GM18526 (cell line): Measurements from ENCODE around the gene PCDH8.

ENCODE experiments used
- POLR2A ChIP-seq: IDR thresholded peaks from 3 replicates; pipeline ENCODE4 v1.6.1; 2011; ENCODE audit not compliant: insufficient read length; ENCODE audit errors: extremely low read depth

Gene PCDH8

DNA sequence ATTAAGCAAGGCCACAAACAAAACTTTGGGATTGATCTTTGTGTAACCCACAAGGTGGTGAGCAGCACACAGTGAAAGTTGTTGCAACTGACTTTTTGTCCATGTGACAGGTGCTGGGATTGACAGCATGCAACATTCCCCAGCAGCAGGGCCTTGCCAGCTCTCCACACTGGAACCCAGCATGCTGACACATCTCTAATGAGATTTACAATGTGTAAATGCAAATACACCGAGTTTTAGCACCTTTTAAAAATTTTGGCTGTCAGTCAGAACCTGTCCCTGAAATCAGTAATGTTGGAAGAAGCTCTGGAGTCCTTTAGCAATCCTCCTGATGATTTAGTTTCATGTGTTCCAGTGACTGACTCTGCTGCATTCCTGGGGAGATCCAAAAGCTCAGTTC, 16.5 kb upstream of the PCDH8 start:
- TF ChIP-seq POLR2A, result no peak

DNA sequence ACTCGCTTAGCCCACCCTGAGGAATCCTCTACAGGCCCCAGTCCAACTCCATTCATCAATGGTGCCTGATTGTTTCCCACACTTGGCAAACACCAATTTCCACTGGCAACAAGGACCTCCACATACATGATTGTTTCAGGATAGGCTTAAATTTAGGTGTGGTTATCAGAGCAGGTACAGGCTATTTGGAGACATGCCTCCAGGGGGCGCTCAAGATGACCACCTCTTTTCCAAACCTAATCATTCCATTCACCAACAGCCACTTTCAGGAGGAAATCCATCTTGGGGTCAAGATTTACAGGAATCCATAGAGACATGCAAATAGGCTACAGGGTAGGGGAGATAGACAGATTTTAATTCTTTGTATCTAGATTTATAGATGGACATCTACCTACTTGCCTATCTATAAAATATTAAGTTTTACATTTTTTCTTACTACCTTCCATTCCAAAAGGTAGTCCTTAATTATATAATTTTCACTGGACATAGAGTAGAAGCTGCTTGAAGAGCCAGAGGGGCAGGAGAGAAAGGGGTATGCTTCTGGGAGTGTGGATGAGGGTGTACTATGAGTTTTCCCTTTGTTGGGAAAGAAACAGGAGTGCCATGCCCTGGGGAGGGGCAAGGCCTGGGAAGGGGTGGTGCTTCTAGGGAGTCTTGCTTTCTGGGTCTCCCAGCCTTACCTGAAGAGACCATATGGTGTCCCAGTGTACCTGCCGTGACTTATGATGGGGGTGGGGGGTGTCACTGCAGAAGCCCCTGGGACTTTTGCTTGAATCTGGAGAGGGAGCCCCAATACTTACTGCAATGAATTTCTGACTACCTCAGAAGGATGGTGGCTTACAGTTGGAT, 14.1 kb upstream of the PCDH8 start:
- TF ChIP-seq POLR2A, result no peak

DNA sequence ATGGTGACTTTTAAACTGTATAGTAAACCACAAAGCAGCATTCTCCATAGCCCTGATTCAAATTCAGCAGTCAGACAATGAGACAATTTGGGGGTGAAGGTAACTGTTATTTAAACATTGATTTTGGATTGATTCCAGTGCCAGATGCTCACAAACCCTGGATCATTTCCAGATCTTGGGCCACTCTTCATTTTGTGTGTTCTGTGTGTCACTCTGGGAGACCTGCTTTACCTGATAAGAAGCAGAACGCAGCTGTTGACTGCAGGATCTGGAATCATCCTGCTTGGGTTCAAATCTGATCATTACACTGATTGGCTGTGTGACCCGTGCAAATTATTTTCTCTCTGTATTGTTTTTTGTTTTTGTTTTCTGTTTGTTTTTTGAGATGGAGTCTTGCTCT, 4.0 kb upstream of the PCDH8 start:
- TF ChIP-seq POLR2A, result no peak

- TF ChIP-seq POLR2A, result no peak
These were observed 2.9 kb upstream of the PCDH8 start for GRCh38 chr13:52851137-52851962.

GRCh38 chr13:52850396-52851136, 2.1 kb upstream of the PCDH8 start:
- TF ChIP-seq POLR2A, result no peak

- TF ChIP-seq POLR2A, result no peak
These were observed 1.6 kb upstream of the PCDH8 start for GRCh38 chr13:52850072-52850395.

- no peak for TF ChIP-seq POLR2A
These were observed 1.0 kb upstream of the PCDH8 start for GRCh38 chr13:52849291-52850071.

- no peak for TF ChIP-seq POLR2A
These were observed 583 bp downstream of the PCDH8 start for GRCh38 chr13:52847682-52848432.

DNA sequence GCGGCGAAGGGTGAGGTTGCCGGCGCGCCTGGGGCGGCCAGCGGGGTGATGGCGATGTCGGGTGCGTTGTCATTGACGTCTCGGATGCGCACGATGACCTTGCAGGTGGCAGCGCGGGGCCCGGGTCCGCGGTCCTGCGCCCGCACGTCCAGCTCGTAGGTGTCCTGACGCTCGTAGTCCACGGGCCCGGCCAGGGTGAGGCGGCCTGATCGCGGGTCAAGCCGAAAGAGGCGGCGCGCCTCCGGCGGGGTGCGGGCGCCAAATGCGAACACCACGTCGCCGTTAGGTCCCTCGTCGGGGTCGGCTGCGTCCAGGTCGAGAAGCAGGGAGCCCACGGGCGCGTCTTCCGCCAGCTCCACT, 1.1 kb downstream of the PCDH8 start:
- no peak for TF ChIP-seq POLR2A

DNA sequence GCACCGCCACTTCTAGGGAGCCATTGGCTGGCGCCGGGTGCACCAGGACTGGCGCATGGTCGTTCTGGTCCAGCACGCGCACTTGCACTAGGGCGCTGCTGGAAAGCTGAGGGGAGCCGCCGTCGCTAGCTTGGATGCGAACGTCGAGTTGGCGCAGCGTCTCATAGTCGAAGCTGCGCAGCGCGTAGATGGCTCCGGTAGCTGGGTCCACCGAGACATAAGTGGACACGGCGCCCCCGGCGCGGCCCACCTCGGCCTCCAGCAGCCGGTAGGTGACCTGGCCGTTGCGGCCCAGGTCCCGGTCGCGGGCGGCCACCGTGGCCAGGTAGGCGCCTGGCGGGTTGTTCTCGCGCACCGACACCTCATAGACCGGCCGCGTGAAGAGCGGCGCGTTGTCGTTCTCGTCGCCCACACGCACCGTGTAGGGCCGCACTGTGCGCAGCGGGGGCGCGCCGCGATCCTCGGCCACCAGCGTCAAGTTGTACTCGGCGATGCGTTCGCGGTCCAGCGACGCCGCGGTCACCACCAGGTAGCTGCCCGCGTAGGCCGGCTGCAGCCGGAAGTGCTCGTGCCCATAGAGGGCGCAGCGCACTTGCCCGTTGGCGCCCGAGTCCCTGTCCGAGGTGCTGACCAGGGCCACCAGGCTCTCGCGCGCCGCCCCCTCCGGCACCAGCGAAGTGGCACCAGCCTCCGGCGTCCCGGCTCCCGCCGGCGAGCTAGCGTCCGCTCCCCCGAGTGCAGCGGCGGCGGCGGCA, 1.7 kb downstream of the PCDH8 start:
- TF ChIP-seq POLR2A, result no peak

DNA sequence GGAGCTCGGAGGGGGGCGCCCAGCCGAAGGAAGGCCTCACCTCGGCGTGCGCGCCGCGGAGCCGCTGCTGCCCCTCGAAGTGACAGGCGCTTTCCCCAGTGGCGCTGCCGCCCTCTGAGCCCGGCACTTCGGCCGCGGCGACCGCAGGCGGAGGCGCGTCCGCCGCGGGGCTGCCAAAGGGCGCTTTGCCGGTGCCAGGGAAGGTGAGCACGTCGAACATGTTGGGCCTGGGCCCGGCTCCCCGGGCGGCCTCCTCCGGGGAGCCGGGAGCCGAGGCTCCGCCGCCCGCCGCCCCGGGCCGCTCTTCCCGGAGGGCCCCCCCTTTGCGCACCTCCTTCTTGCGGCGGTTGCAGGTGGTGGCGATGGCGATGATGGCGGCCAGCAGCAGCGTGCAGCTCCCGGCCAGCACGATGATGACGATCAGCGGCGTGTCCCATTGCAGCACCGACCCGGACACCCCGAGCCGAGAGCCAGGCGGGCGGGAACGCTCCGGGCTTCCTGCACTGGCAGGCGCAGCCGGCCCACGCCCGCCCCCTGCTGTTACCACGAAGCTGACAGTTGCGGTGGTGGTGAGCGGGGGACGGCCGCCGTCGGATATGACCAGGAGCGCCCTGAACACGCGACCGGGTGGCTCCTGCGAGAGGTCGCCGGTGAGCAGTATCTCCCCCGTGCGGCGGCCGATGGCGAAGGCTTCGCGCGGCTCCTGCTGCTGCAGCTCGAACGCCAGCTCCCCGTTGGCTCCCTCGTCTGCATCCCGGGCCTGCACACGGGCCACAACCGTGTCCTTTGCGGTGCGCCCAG, 2.5 kb downstream of the PCDH8 start:
- no peak for TF ChIP-seq POLR2A

DNA sequence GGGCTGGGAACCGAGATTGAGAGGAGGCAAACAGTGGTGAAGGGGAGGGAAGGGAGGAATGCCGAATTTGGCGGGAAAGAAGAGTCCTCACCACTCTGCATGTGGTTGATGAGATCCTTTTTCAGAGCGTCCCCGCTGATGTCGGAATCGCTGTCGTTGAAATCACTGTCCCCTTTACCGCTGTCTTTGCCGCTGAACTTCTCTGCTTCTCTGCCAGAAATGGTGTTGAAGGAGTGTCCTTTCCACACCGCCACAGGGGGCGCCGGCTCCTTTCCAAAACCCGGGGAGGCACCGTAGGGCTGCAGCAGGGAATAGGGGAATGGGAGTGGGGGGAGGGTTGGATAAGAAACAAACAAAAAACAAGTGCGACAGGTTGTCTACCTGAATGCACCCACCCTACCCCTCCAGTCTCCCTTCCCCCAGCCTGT, 3.1 kb downstream of the PCDH8 start:
- TF ChIP-seq POLR2A, result no peak

- TF ChIP-seq POLR2A, result no peak
These were observed 3.6 kb downstream of the PCDH8 start for GRCh38 chr13:52844836-52845235.
